Activated CD4-positive, alpha-beta memory T cell treated with anti-CD3 and anti-CD28 coated beads, Interleukin-2, amount 10 ng/mL, durations not matched to agents 7 days and 5 days (primary cell): ENCODE measurements around the gene SH3BP1. TPM values are rescaled to one million over a fixed set of nuclear protein-coding genes. Genes with fewer than 3 reads are reported as not detected.

Source experiments
- CTCF ChIA-PET: fragments of 350-600 bp; sonication (Branson Sonifier 250); formaldehyde crosslinking; loops from one replicate; lab custom pipeline; 2021; ENCODE audit warnings: antibody characterized with exemption, inconsistent platforms; lab: Charles Lee
- POLR2A ChIA-PET: fragments of 350-600 bp; sonication (Branson Sonifier 250); formaldehyde crosslinking; loops from one replicate; lab custom pipeline; 2021; ENCODE audit warnings: antibody characterized with exemption; lab: Charles Lee
- DNase-seq: peaks from one replicate; pipeline ENCODE4 v3.0.0-alpha.2; 2020
- H3K27ac Mint-ChIP-seq: one replicate; pipeline ENCODE4 v1.8.0; 2021; ENCODE audit warnings: mild to moderate bottlenecking, mixed read lengths
- H3K27me3 Mint-ChIP-seq: one replicate; pipeline ENCODE4 v1.8.0; 2021; ENCODE audit warnings: mixed read lengths
- H3K36me3 Mint-ChIP-seq: one replicate; pipeline ENCODE4 v1.8.0; 2021; ENCODE audit warnings: low read depth, mixed read lengths
- H3K4me1 Mint-ChIP-seq: one replicate; pipeline ENCODE4 v1.8.0; 2021; ENCODE audit warnings: mixed read lengths
- H3K4me3 Mint-ChIP-seq: one replicate; pipeline ENCODE4 v1.8.0; 2021; ENCODE audit warnings: mild to moderate bottlenecking, mixed read lengths
- H3K9me3 Mint-ChIP-seq: one replicate; pipeline ENCODE4 v1.8.0; 2021; ENCODE audit warnings: mixed read lengths
- total RNA-seq, 2 experiments: library from RNA; stranded (reverse); gene quantifications; one replicate each; pipeline ENCODE4 v1.2.3, GENCODE V29; 2021

SH3BP1 gene
- total RNA-seq, 2 experiments from 2014 or later: 161 to 162 TPM

- ChIA-PET CTCF (no interaction called here), POLR2A (no interaction called here)
- Mint-ChIP-seq H3K4me3 (no peak overlapping the region), H3K9me3 (no peaks in the 10 kb centered on the region), H3K27ac (no peak overlapping the region), H3K4me1 (no peaks in the 10 kb centered on the region), H3K27me3 (no peaks in the 10 kb centered on the region), H3K36me3 (no peaks in the 10 kb centered on the region)
- no peak for DNase-seq
These were observed 64.4 kb downstream of the SH3BP1 start for GRCh38 chr22:37703906-37704305.

- ChIA-PET POLR2A (no interaction called here), CTCF (no interaction called here)
- Mint-ChIP-seq H3K4me3 (no peak overlapping the region), H3K9me3 (no peaks in the 10 kb centered on the region), H3K27ac (no peak overlapping the region), H3K36me3 (no peaks in the 10 kb centered on the region), H3K4me1 (no peaks in the 10 kb centered on the region), H3K27me3 (no peaks in the 10 kb centered on the region)
- DNase-seq: no peak
These were observed 65.2 kb downstream of the SH3BP1 start for GRCh38 chr22:37704645-37705044.

GRCh38 chr22:37705205-37705604 lies 65.7 kb downstream of the SH3BP1 start:
- H3K4me3 Mint-ChIP-seq: no peak overlapping the region
- no peaks in the 10 kb centered on the region for H3K27me3 Mint-ChIP-seq
- no peaks in the 10 kb centered on the region for H3K9me3 Mint-ChIP-seq
- H3K27ac Mint-ChIP-seq: no peak overlapping the region
- H3K36me3 Mint-ChIP-seq: no peaks in the 10 kb centered on the region
- no peaks in the 10 kb centered on the region for H3K4me1 Mint-ChIP-seq
- no peak for DNase-seq
- ChIA-PET CTCF (no interaction called here), POLR2A (no interaction called here)

Other genes with a start within 250 kb of the SH3BP1 start
- gene ELFN2, start 212.2 kb upstream of the SH3BP1 start, total RNA-seq: under 1 TPM; 0.28 to 0.38 TPM
- gene MFNG, start 153.3 kb upstream of the SH3BP1 start, total RNA-seq: 100 to 1,000 TPM; 200 to 203 TPM
- gene CARD10, start 120.3 kb upstream of the SH3BP1 start, total RNA-seq: under 1 TPM in 1 of 2 experiments, not detected in 1; 0.08 TPM
- gene CDC42EP1, start 79.2 kb upstream of the SH3BP1 start, total RNA-seq: 1 to 10 TPM in 1 of 2 experiments, under 1 TPM in 1; 0.95 to 1.1 TPM
- gene LGALS2, start 59.6 kb upstream of the SH3BP1 start, total RNA-seq: not detected
- gene GGA1, start 30.8 kb upstream of the SH3BP1 start, total RNA-seq: 10 to 100 TPM; 59.5 to 64.4 TPM
- 10 to 100 TPM; 19.1 to 21.6 TPM for gene PDXP, start 19.1 kb downstream of the SH3BP1 start, total RNA-seq
- gene LGALS1, start 36.0 kb downstream of the SH3BP1 start, total RNA-seq: 1,000 to 10,000 TPM; 2,209 to 2,240 TPM
- gene NOL12, start 46.7 kb downstream of the SH3BP1 start, total RNA-seq: 10 to 100 TPM; 36.6 to 36.9 TPM
- gene TRIOBP, start 57.4 kb downstream of the SH3BP1 start, total RNA-seq: 10 to 100 TPM; 40.9 to 42.7 TPM
- 10 to 100 TPM; 13.2 to 14.1 TPM for gene GCAT, start 168.3 kb downstream of the SH3BP1 start, total RNA-seq
- not detected for gene GALR3, start 183.7 kb downstream of the SH3BP1 start, total RNA-seq
- gene ANKRD54, start 204.7 kb downstream of the SH3BP1 start, total RNA-seq: 10 to 100 TPM; 22.1 TPM
- 100 to 1,000 TPM; 331 to 348 TPM for gene EIF3L, start 209.8 kb downstream of the SH3BP1 start, total RNA-seq